ENCODE data around the gene OPCML. TPM values are rescaled to one million over a fixed set of nuclear protein-coding genes. Genes with fewer than 3 reads are reported as not detected.

OPCML gene
- total and polyA plus RNA-seq, 12 donors = under 0.01 to 1.2 (median 0.39) TPM

GRCh38 chr11:132658004-132658403 is 874.3 kb downstream of the OPCML start:
- no peak overlapping the region for H3K4me3 ChIP-seq
- no peak overlapping the region for H3K27ac ChIP-seq
- WGBS, 2 donors = 76 to 79% methylated on average over 4 of the region's 4 CpGs
- intact Hi-C loops (cut with DNase I) = no loop called here
- H3K9me3 ChIP-seq = no peaks in the 10 kb centered on the region
- ATAC-seq (no peak), DNase-seq (no peak)
- H3K27me3 ChIP-seq = peaks cover 0 to 8% (median 0%) of the 10 kb centered on the region in 7 donors
- no peak for TF ChIP-seq CTCF (IDR thresholded peaks at IDR 0.05)
- no peaks in the 10 kb centered on the region for H3K36me3 ChIP-seq
- H3K4me1 ChIP-seq = no peaks in the 10 kb centered on the region

GRCh38 chr11:132655187-132655855 is 877.0 kb downstream of the OPCML start:
- TF ChIP-seq CTCF (IDR thresholded peaks at IDR 0.05) = no peak
- DNase-seq (no peak), ATAC-seq (no peak)
- Histone ChIP-seq H3K9me3 (no peaks in the 10 kb centered on the region), H3K27me3 (peaks cover 0 to 12% (median 0%) of the 10 kb centered on the region in 7 donors), H3K4me3 (no peak overlapping the region), H3K27ac (no peak overlapping the region), H3K36me3 (no peaks in the 10 kb centered on the region), H3K4me1 (no peaks in the 10 kb centered on the region)
- intact Hi-C loops (cut with DNase I) = no loop called here
- 81 to 88% methylated on average over 15 of the region's 15 CpGs for WGBS, 2 donors

DNA sequence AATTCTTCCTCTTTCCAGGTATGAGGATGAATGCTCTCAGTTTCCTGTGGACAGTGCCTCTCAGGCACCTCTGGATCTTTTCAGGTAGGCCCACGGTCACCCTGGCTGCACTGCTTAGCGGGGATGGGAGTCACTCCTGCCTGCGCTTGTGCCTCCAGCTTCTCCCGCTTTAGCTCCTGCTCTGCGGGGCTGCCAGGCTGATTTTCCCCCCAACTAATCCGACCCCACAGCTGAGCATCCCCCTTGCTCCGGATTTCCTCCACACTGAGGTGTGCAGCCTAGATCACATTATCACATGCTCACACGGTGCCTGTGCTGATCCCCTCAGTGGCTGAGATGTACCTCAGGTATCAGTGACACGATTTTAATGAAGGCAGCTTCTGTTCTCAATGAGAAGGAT is 879.1 kb downstream of the OPCML start:
- no peak for DNase-seq
- no peak for ATAC-seq
- no peaks in the 10 kb centered on the region for H3K4me1 ChIP-seq
- intact Hi-C loops (cut with DNase I) = no loop called here
- H3K4me3 ChIP-seq = no peak overlapping the region
- H3K36me3 ChIP-seq = no peaks in the 10 kb centered on the region
- no peak for TF ChIP-seq CTCF (IDR thresholded peaks at IDR 0.05)
- no peaks in the 10 kb centered on the region for H3K9me3 ChIP-seq
- no peak overlapping the region for H3K27ac ChIP-seq
- 89 to 92% methylated on average over 9 of the region's 9 CpGs for WGBS, 2 donors
- H3K27me3 ChIP-seq = peaks cover 0 to 11% (median 0%) of the 10 kb centered on the region in 7 donors

- no peak for TF ChIP-seq CTCF (IDR thresholded peaks at IDR 0.05)
- Histone ChIP-seq H3K27ac (no peak overlapping the region), H3K36me3 (no peaks in the 10 kb centered on the region), H3K27me3 (peaks cover 0 to 9% (median 0%) of the 10 kb centered on the region in 7 donors), H3K4me3 (no peak overlapping the region), H3K4me1 (no peaks in the 10 kb centered on the region), H3K9me3 (no peaks in the 10 kb centered on the region)
- no peak for DNase-seq
- WGBS, 2 donors = 91% methylated on average over 12 of the region's 12 CpGs
- intact Hi-C loops (cut with DNase I) = no loop called here
- no peak for ATAC-seq
Observed at GRCh38 chr11:132650969-132651720, 881.2 kb downstream of the OPCML start.
